ENCODE measurements around the gene MUC7.

MUC7 gene

DNA sequence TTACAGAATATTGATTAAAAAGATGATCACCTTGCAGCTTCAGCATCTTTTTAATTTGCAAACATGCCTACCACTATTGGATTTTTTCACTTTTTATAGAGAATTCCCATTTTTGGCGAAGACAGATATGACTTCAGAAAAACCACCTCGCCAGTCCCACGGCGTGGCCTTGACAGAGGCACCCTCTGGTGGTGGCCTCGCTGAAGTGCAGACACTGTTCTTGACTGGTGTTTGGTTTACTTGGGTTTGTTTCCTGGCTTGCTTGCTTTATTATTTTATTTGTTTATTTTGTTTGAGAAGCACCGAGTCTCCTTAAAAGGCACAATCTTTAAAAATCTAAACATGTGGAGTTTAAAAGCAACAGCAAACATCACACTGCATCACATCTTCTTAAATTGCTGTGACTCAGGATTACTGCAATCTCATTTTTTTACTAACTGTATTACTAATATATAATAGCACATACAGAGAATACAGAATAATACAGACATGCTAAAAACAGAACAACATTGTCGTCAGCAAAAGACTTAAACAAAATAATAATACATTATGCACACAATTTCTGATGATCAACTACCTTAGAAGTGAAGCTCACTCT, 33.3 kb downstream of the MUC7 start:
- CTCF ChIA-PET = interaction anchor here (0.6 to 1.5 kb wide), 6 partner anchors 17 to 1780 kb away, joined by 3 to 6 read pairs (median 4); no protein-coding TSS in a partner anchor
- DNase-seq (ENCODE audit: low spot score) = peak; percentile 48
- TF ChIP-seq, protein P1, sequence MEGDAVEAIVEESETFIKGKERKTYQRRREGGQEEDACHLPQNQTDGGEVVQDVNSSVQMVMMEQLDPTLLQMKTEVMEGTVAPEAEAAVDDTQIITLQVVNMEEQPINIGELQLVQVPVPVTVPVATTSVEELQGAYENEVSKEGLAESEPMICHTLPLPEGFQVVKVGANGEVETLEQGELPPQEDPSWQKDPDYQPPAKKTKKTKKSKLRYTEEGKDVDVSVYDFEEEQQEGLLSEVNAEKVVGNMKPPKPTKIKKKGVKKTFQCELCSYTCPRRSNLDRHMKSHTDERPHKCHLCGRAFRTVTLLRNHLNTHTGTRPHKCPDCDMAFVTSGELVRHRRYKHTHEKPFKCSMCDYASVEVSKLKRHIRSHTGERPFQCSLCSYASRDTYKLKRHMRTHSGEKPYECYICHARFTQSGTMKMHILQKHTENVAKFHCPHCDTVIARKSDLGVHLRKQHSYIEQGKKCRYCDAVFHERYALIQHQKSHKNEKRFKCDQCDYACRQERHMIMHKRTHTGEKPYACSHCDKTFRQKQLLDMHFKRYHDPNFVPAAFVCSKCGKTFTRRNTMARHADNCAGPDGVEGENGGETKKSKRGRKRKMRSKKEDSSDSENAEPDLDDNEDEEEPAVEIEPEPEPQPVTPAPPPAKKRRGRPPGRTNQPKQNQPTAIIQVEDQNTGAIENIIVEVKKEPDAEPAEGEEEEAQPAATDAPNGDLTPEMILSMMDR (conservative IDR thresholded peaks at IDR 0.05; ENCODE audit: low read depth) = peak; percentile 92
- H3K27ac ChIP-seq = no peak overlapping the region
- POLR2A ChIA-PET (ENCODE audit: low non-redundant PET) = no interaction called here

DNA sequence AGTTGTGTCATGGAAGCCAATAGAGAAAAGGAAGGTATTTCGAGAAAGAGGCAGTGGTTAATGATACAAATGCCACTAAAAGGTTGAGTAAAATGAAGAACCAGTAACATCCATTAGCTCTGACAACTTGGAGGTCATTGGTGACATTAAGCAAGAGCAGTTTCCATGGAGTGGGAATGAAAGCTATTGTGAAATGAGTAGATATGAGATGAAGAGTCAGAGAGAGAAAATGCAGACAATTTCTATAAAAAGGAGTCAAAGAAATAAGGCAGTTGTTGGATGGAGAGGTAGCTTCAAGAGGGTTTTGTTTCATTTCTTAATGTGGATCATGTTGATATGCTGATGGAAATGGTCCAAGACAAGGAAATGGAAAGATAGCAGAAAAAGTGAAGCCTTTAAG, 36.8 kb downstream of the MUC7 start:
- POLR2A ChIA-PET (ENCODE audit: low non-redundant PET) = no interaction called here
- no peak for DNase-seq (ENCODE audit: low spot score)
- TF ChIP-seq, protein P1 (conservative IDR thresholded peaks at IDR 0.05; ENCODE audit: low read depth) = no peak
- CTCF ChIA-PET = no interaction called here
- no peak overlapping the region for H3K27ac ChIP-seq

- TF ChIP-seq, protein P1 (conservative IDR thresholded peaks at IDR 0.05; ENCODE audit: low read depth) = no peak
- no peak for DNase-seq (ENCODE audit: low spot score)
- POLR2A ChIA-PET (ENCODE audit: low non-redundant PET) = no interaction called here
- H3K27ac ChIP-seq = no peak overlapping the region
- CTCF ChIA-PET = no interaction called here
Observed at GRCh38 chr4:70511365-70511764, 39.4 kb downstream of the MUC7 start.

GRCh38 chr4:70515367-70516250, 43.6 kb downstream of the MUC7 start:
- no peak overlapping the region for H3K27ac ChIP-seq
- peak; percentile 41 for DNase-seq (ENCODE audit: low spot score)
- TF ChIP-seq, protein P1 (conservative IDR thresholded peaks at IDR 0.05; ENCODE audit: low read depth) = no peak
- CTCF ChIA-PET = no interaction called here
- POLR2A ChIA-PET (ENCODE audit: low non-redundant PET) = no interaction called here

- TF ChIP-seq, protein P1 (conservative IDR thresholded peaks at IDR 0.05; ENCODE audit: low read depth) = no peak
- DNase-seq (ENCODE audit: low spot score) = no peak
Observed at GRCh38 chr4:70518269-70518668, 46.3 kb downstream of the MUC7 start, which contains the start of gene AMTN. TSS of gene AMTN (plus strand) at chr4:70518569. CDS start at chr4:70518778, 209 bp downstream.

DNA sequence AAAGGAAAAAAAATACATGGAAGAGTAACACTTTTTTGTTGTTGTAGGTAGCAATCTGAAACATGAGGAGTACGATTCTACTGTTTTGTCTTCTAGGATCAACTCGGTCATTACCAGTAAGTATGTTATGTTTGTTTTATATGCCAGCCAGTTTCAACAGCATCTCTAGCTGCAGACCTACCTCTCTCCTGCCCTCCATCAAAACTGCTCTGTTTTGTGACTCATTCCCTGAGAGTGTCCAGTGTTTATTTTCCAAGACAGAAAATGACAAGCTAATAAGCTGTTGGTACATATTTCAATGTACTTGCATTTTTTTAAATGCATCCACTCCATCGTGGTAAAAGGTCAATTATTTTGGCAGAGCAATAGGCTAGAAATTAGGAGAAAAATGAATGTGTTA, 46.7 kb downstream of the MUC7 start:
- no peak overlapping the region for H3K27ac ChIP-seq

More at GRCh38 chr4:70518269-70518668, 46.3 kb downstream of the MUC7 start, which contains the start of gene AMTN:
- no peak within 1 kb of the TSS for H3K27ac ChIP-seq
- POLR2A ChIA-PET (ENCODE audit: low non-redundant PET) = no interaction called here
- CTCF ChIA-PET = interaction anchor here (0.7 kb wide), 1 partner anchor 20 kb away, joined by 3 read pairs; no protein-coding TSS in a partner anchor

More for the DNA sequence above, 46.7 kb downstream of the MUC7 start:
- no peak for DNase-seq (ENCODE audit: low spot score)
- ChIA-PET CTCF (interaction anchor here (0.7 kb wide), 1 partner anchor 20 kb away, joined by 3 read pairs; no protein-coding TSS in a partner anchor), POLR2A (ENCODE audit: low non-redundant PET) (no interaction called here)
- TF ChIP-seq, protein P1 (conservative IDR thresholded peaks at IDR 0.05; ENCODE audit: low read depth) = no peak
